HepG2 (cell line): ENCODE measurements around the gene TFB1M. TPM values are rescaled to one million over a fixed set of nuclear protein-coding genes. Genes with fewer than 3 reads are reported as not detected.

Source experiments
- EP300 ChIP-seq, 3 experiments: sonication (generic) in 1 of 3; formaldehyde crosslinking in 1 of 3; IDR thresholded peaks; 2 replicates each; pipeline versions ENCODE4 v1.5.1 to v1.6.1; 2011 to 2020; ENCODE audit warnings: low read depth in 2 of 3, low read length in 2 of 3, borderline replicate concordance in 1 of 3, improper control_type of control experiment in 1 of 3, mild to moderate bottlenecking in 1 of 3, missing genetic modification reagents in 1 of 3, moderate library complexity in 1 of 3
- HIC2 ChIP-seq: sonication (generic); formaldehyde crosslinking; IDR thresholded peaks from 2 replicates; pipeline ENCODE4 v1.9.0; 2022; ENCODE audit warnings: low read depth, missing genetic modification reagents
- NCOA2 ChIP-seq: sonication (generic); formaldehyde crosslinking; IDR thresholded peaks from 2 replicates; pipeline ENCODE4 v1.8.0; 2022; ENCODE audit warnings: inconsistent platforms
- NFE2 ChIP-seq: sonication (generic); formaldehyde crosslinking; IDR thresholded peaks from 2 replicates; pipeline ENCODE4 v1.4.0; 2020; ENCODE audit warnings: missing genetic modification reagents
- NKX3-1 ChIP-seq: sonication (generic); formaldehyde crosslinking; IDR thresholded peaks from 2 replicates; pipeline ENCODE4 v1.5.0; 2020; ENCODE audit warnings: missing genetic modification reagents
- TARDBP ChIP-seq: sonication (generic); formaldehyde crosslinking; IDR thresholded peaks from 2 replicates; pipeline ENCODE4 v1.8.0; 2022; ENCODE audit warnings: mild to moderate bottlenecking, missing genetic modification reagents
- UBTF ChIP-seq: sonication (generic); formaldehyde crosslinking; IDR thresholded peaks from 2 replicates; pipeline ENCODE4 v1.4.0; 2020; ENCODE audit warnings: mild to moderate bottlenecking, missing genetic modification reagents
- YEATS2 ChIP-seq: sonication (generic); formaldehyde crosslinking; IDR thresholded peaks from 2 replicates; pipeline ENCODE4 v1.4.0; 2020; ENCODE audit warnings: missing genetic modification reagents, borderline replicate concordance
- ZBTB34 ChIP-seq: sonication (generic); formaldehyde crosslinking; IDR thresholded peaks from 2 replicates; pipeline ENCODE4 v1.8.0; 2022; ENCODE audit warnings: mild to moderate bottlenecking, missing genetic modification reagents
- ZBTB7A ChIP-seq: sonication (generic); formaldehyde crosslinking; IDR thresholded peaks from 2 replicates; pipeline ENCODE4 v1.8.0; 2022; ENCODE audit warnings: mild to moderate bottlenecking, missing genetic modification reagents
- ZFP90 ChIP-seq: sonication (generic); formaldehyde crosslinking; IDR thresholded peaks from 2 replicates; pipeline ENCODE4 v1.8.0; 2022; ENCODE audit warnings: missing genetic modification reagents, mild to moderate bottlenecking, inconsistent platforms, borderline replicate concordance
- ZNF205 ChIP-seq: IDR thresholded peaks from 2 replicates; pipeline ENCODE4 v1.6.1; 2018; ENCODE audit warnings: missing biosample characterization, missing genetic modification reagents
- ZNF224 ChIP-seq: sonication (generic); formaldehyde crosslinking; IDR thresholded peaks from 2 replicates; pipeline ENCODE4 v1.5.0; 2020; ENCODE audit warnings: mild to moderate bottlenecking, missing genetic modification reagents
- ZNF562 ChIP-seq: sonication (generic); formaldehyde crosslinking; IDR thresholded peaks from 2 replicates; pipeline ENCODE4 v1.8.0; 2022; ENCODE audit warnings: missing genetic modification reagents, borderline replicate concordance
- ZNF7 ChIP-seq: IDR thresholded peaks from 2 replicates; pipeline ENCODE4 v1.6.1; 2016; ENCODE audit warnings: missing biosample characterization, missing genetic modification reagents
- ZNF747 ChIP-seq: sonication (generic); formaldehyde crosslinking; IDR thresholded peaks from 2 replicates; pipeline ENCODE4 v1.8.1; 2023; ENCODE audit warnings: missing genetic modification reagents, mild to moderate bottlenecking, borderline replicate concordance
- ZNF782 ChIP-seq: sonication (generic); formaldehyde crosslinking; IDR thresholded peaks from 2 replicates; pipeline ENCODE4 v1.4.0; 2020; ENCODE audit warnings: missing genetic modification reagents, mild to moderate bottlenecking, borderline replicate concordance
- ZNF841 ChIP-seq: sonication (generic); formaldehyde crosslinking; IDR thresholded peaks from 2 replicates; pipeline ENCODE4 v1.8.1; 2023; ENCODE audit warnings: missing genetic modification reagents, borderline replicate concordance
- polyA plus RNA-seq, 8 experiments: library from polyadenylated mRNA; depleted of rRNA in 3 of 8; stranded (reverse) in 7 of 8; unstranded in 1 of 8; fragments of >200 nt; fragmentation: Illumina TruSeq in 4 of 8; extraction: Trizol in 4 of 8; gene quantifications; 2 replicates each; pipeline versions ENCODE4 v1.2.1 to v1.2.3, GENCODE V29; 2011 to 2016; ENCODE audit warnings: low read depth in 4 of 8, missing spikeins in 1 of 8, mixed read lengths in 1 of 8; ENCODE audit not compliant: insufficient read depth in 1 of 8
- total RNA-seq, 5 experiments: library from RNA; depleted of rRNA; stranded (reverse); fragments of >200 nt; fragmentation: Illumina TruSeq; extraction: Trizol; gene quantifications; 2 replicates each; pipeline ENCODE4 v1.2.3, GENCODE V29; 2016; ENCODE audit warnings: low read depth in 1 of 5
- TF ChIP-seq, protein P1 (sequence below): sonication (generic); formaldehyde crosslinking; IDR thresholded peaks from 2 replicates; pipeline ENCODE4 v1.5.1; 2020; ENCODE audit warnings: missing genetic modification reagents, mild to moderate bottlenecking, borderline replicate concordance
- TF ChIP-seq, protein P2 (sequence below): IDR thresholded peaks from 2 replicates; pipeline ENCODE4 v1.6.1; 2012; ENCODE audit warnings: low read depth, low read length, improper control_type of control experiment

TFB1M gene
- total and polyA plus RNA-seq, 2 of the 13 experiments (the other 11 are each of a cell fraction or from before 2014, with no cell fraction given) = 91.4 to 122 TPM

DNA sequence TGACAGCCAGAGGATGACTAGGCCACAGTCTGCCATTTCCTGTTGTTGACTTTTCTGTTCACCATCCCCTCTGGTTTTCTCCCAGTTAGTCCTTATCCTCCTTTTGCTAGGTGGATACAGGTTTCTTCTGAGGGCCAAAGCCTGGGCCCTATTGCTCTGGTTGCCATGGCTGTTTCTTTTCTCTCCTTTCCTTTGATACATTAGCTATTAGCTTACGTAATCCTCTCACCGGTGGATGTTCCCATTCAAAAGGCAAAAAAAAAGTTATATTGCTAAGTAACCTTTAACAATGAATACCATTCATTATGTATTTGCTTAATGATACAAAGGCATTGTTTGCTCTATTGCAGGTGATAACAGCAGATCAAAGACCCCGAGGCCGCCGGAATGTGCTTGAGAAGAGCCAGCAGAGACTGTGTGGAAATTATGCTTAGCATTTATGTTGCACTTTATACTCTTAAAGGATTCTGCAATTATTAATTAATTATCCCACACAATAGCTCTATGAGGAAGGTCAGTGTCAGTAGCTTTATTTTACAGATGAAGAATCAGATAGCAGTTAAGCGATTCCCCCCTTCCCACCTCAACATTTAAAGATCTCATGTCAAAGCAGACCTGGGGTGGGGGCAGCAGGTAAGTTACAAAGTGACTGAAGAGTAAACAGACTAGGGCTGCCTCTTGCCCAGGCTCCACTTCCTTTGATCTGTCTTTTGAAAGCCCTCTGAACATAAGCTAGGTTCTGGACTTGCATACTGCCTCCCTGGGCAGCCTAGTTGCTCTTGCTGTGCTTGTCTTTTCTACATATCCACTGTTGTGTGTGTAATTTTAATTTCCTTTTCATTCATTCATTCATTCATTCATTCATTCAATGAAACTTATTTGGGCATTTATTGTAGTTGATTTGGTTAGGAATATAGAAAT, 14.5 kb upstream of the TFB1M start (continued):
- TF ChIP-seq, protein P1, sequence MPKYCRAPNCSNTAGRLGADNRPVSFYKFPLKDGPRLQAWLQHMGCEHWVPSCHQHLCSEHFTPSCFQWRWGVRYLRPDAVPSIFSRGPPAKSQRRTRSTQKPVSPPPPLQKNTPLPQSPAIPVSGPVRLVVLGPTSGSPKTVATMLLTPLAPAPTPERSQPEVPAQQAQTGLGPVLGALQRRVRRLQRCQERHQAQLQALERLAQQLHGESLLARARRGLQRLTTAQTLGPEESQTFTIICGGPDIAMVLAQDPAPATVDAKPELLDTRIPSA (CRISPR knock-in tag) = no peak
- TF ChIP-seq ZNF747 (CRISPR knock-in tag) (peak; percentile 12; the same call in 1 of the 2 replicates), EP300 (IDR thresholded peaks at IDR 0.05; ENCODE audit: low read depth in 2 of 2, low read length in 2 of 2) (peak; percentile 97 to 99), EP300 (CRISPR knock-in tag; IDR thresholded peaks at IDR 0.05; ENCODE audit: borderline replicate concordance) (peak; percentile 90), ZNF562 (no peak), ZBTB34 (peak; percentile 88; the same call in 1 of the 2 replicates), ZNF205 (CRISPR knock-in tag) (0 out of 2 replicates have a peak, but pooled peaks have one; percentile 30), ZNF841 (CRISPR knock-in tag) (no peak; the same call in 1 of the 2 replicates), UBTF (peak; percentile 48; the same call in 1 of the 2 replicates), NKX3-1 (CRISPR knock-in tag) (peak; percentile 14), TARDBP (CRISPR knock-in tag) (peak; percentile 26; the same call in 1 of the 2 replicates), ZNF782 (CRISPR knock-in tag) (no peak), ZNF7 (CRISPR knock-in tag) (no peak; the same call in 1 of the 2 replicates), ZFP90 (no peak), ZNF224 (CRISPR knock-in tag) (peak; percentile 59), YEATS2 (CRISPR knock-in tag) (peak; percentile 7), NFE2 (CRISPR knock-in tag) (no peak), NCOA2 (CRISPR knock-in tag) (peak; percentile 98), ZBTB7A (CRISPR knock-in tag) (no peak), HIC2 (CRISPR knock-in tag) (peak; percentile 45; the same call in 1 of the 2 replicates)
- TF ChIP-seq, protein P2, sequence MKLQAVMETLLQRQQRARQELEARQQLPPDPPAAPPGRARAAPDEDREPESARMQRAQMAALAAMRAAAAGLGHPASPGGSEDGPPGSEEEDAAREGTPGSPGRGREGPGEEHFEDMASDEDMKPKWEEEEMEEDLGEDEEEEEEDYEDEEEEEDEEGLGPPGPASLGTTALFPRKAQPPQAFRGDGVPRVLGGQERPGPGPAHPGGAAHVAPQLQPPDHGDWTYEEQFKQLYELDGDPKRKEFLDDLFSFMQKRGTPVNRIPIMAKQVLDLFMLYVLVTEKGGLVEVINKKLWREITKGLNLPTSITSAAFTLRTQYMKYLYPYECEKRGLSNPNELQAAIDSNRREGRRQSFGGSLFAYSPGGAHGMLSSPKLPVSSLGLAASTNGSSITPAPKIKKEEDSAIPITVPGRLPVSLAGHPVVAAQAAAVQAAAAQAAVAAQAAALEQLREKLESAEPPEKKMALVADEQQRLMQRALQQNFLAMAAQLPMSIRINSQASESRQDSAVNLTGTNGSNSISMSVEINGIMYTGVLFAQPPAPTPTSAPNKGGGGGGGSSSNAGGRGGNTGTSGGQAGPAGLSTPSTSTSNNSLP = peak; percentile 99
